ENCODE data around the gene TIMP2. TPM values are rescaled to one million over a fixed set of nuclear protein-coding genes. Genes with fewer than 3 reads are reported as not detected.

TIMP2 gene
- total and polyA plus RNA-seq, 2 of the 13 experiments (the other 11 are each of a cell fraction or from before 2014, with no cell fraction given), result 3.8 to 8.5 TPM

DNA sequence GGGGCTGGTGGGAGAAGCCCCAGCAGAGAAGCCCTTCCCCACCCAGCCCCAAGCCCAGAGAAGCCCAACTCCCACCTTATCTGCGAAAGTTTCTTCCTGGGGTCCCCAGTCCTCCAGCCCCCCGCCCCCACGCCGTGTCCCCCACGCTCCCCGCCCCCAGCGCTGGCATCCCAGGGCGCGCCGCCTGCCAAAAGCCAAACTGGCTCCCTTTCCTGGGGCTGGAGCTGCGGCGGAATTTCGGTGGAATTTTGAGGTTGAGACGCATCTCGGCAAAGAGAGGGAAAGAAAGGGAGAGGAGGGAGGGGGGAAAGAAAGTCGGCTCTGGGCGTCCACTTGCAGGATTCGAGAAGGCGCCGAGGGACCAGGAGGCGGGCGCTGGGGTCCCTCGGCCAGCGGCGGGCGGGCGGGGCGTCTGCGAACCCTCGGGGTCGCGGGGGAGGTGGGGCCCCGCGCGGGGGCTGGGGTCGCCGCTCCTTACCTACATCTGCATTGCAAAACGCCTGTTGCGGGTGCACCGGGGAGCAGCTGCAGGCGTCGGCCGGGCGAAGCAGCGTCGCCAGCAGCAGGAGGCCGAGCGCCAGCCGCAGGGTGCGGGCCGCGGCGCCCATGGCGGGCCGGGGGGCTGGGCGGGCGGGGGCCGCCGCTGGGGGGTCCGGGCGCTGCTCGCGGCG, 571 bp downstream of the TIMP2 start (continued):
- TF ChIP-seq, protein P1, sequence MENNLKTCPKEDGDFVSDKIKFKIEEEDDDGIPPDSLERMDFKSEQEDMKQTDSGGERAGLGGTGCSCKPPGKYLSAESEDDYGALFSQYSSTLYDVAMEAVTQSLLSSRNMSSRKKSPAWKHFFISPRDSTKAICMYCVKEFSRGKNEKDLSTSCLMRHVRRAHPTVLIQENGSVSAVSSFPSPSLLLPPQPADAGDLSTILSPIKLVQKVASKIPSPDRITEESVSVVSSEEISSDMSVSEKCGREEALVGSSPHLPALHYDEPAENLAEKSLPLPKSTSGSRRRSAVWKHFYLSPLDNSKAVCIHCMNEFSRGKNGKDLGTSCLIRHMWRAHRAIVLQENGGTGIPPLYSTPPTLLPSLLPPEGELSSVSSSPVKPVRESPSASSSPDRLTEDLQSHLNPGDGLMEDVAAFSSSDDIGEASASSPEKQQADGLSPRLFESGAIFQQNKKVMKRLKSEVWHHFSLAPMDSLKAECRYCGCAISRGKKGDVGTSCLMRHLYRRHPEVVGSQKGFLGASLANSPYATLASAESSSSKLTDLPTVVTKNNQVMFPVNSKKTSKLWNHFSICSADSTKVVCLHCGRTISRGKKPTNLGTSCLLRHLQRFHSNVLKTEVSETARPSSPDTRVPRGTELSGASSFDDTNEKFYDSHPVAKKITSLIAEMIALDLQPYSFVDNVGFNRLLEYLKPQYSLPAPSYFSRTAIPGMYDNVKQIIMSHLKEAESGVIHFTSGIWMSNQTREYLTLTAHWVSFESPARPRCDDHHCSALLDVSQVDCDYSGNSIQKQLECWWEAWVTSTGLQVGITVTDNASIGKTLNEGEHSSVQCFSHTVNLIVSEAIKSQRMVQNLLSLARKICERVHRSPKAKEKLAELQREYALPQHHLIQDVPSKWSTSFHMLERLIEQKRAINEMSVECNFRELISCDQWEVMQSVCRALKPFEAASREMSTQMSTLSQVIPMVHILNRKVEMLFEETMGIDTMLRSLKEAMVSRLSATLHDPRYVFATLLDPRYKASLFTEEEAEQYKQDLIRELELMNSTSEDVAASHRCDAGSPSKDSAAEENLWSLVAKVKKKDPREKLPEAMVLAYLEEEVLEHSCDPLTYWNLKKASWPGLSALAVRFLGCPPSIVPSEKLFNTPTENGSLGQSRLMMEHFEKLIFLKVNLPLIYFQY (CRISPR knock-in tag; IDR thresholded peaks at IDR 0.05; ENCODE audit: borderline replicate concordance), result no peak
- TF ChIP-seq RNF2 (conservative IDR thresholded peaks at IDR 0.05; ENCODE audit: low read depth) (no peak), ISX (CRISPR knock-in tag; conservative IDR thresholded peaks at IDR 0.05) (no peak), PHF21A (CRISPR knock-in tag; IDR thresholded peaks at IDR 0.05) (no peak), ZNF207 (IDR thresholded peaks at IDR 0.05; ENCODE audit: borderline replicate concordance) (no peak), ZC3H4 (CRISPR knock-in tag; IDR thresholded peaks at IDR 0.05; ENCODE audit: borderline replicate concordance) (no peak), ZBTB21 (CRISPR knock-in tag; IDR thresholded peaks at IDR 0.05) (no peak), NFATC3 (CRISPR knock-in tag; IDR thresholded peaks at IDR 0.05) (no peak), HOXA5 (CRISPR knock-in tag; IDR thresholded peaks at IDR 0.05) (peak; percentile 21; the same call in 1 of the 2 replicates), ZNF501 (CRISPR knock-in tag; IDR thresholded peaks at IDR 0.05) (no peak), POLR2G (IDR thresholded peaks at IDR 0.05; ENCODE audit: low read depth, low read length) (no peak), SMYD3 (CRISPR knock-in tag; IDR thresholded peaks at IDR 0.05) (no peak), PRMT3 (CRISPR knock-in tag; IDR thresholded peaks at IDR 0.05; ENCODE audit: borderline replicate concordance, low read depth) (no peak), ZNF331 (CRISPR knock-in tag; IDR thresholded peaks at IDR 0.05) (no peak), ZNF468 (CRISPR knock-in tag; IDR thresholded peaks at IDR 0.05) (no peak), SYNCRIP (IDR thresholded peaks at IDR 0.05; ENCODE audit: insufficient read depth, low read depth, low read length) (no peak), TBX2 (CRISPR knock-in tag; IDR thresholded peaks at IDR 0.05; ENCODE audit: borderline replicate concordance) (no peak), DNMT3B (CRISPR knock-in tag; conservative IDR thresholded peaks at IDR 0.05) (no peak), ARID2 (CRISPR knock-in tag; IDR thresholded peaks at IDR 0.05; ENCODE audit: borderline replicate concordance) (no peak)
- TF ChIP-seq, protein P2, sequence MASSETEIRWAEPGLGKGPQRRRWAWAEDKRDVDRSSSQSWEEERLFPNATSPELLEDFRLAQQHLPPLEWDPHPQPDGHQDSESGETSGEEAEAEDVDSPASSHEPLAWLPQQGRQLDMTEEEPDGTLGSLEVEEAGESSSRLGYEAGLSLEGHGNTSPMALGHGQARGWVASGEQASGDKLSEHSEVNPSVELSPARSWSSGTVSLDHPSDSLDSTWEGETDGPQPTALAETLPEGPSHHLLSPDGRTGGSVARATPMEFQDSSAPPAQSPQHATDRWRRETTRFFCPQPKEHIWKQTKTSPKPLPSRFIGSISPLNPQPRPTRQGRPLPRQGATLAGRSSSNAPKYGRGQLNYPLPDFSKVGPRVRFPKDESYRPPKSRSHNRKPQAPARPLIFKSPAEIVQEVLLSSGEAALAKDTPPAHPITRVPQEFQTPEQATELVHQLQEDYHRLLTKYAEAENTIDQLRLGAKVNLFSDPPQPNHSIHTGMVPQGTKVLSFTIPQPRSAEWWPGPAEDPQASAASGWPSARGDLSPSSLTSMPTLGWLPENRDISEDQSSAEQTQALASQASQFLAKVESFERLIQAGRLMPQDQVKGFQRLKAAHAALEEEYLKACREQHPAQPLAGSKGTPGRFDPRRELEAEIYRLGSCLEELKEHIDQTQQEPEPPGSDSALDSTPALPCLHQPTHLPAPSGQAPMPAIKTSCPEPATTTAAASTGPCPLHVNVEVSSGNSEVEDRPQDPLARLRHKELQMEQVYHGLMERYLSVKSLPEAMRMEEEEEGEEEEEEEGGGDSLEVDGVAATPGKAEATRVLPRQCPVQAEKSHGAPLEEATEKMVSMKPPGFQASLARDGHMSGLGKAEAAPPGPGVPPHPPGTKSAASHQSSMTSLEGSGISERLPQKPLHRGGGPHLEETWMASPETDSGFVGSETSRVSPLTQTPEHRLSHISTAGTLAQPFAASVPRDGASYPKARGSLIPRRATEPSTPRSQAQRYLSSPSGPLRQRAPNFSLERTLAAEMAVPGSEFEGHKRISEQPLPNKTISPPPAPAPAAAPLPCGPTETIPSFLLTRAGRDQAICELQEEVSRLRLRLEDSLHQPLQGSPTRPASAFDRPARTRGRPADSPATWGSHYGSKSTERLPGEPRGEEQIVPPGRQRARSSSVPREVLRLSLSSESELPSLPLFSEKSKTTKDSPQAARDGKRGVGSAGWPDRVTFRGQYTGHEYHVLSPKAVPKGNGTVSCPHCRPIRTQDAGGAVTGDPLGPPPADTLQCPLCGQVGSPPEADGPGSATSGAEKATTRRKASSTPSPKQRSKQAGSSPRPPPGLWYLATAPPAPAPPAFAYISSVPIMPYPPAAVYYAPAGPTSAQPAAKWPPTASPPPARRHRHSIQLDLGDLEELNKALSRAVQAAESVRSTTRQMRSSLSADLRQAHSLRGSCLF (CRISPR knock-in tag; IDR thresholded peaks at IDR 0.05; ENCODE audit: borderline replicate concordance), result no peak
- TF ChIP-seq, protein P3, sequence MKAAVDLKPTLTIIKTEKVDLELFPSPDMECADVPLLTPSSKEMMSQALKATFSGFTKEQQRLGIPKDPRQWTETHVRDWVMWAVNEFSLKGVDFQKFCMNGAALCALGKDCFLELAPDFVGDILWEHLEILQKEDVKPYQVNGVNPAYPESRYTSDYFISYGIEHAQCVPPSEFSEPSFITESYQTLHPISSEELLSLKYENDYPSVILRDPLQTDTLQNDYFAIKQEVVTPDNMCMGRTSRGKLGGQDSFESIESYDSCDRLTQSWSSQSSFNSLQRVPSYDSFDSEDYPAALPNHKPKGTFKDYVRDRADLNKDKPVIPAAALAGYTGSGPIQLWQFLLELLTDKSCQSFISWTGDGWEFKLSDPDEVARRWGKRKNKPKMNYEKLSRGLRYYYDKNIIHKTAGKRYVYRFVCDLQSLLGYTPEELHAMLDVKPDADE (CRISPR knock-in tag; IDR thresholded peaks at IDR 0.05), result 0 out of 2 replicates have a peak, but pooled peaks have one; percentile 56
